Activated CD8-positive, alpha-beta memory T cell treated with anti-CD3 and anti-CD28 coated beads for 1 hour (primary cell): ENCODE data around the gene ABCA10.
A peak's percentile ranks its signal among the peaks of the same experiment; 100 is the strongest.
"Not testable (repeated sequence)": the region's sequence is repeated elsewhere in the genome, so short reads cannot be mapped to it uniquely, and the experiment has no call there.

Experiments used
- DNase-seq, 2 donors: peaks; one replicate each; pipeline ENCODE4 v3.0.0-alpha.2; 2020; ENCODE audit warnings: low read depth in 1 of 2; ENCODE audit errors: extremely low read depth in 1 of 2

ABCA10 gene, protein sequence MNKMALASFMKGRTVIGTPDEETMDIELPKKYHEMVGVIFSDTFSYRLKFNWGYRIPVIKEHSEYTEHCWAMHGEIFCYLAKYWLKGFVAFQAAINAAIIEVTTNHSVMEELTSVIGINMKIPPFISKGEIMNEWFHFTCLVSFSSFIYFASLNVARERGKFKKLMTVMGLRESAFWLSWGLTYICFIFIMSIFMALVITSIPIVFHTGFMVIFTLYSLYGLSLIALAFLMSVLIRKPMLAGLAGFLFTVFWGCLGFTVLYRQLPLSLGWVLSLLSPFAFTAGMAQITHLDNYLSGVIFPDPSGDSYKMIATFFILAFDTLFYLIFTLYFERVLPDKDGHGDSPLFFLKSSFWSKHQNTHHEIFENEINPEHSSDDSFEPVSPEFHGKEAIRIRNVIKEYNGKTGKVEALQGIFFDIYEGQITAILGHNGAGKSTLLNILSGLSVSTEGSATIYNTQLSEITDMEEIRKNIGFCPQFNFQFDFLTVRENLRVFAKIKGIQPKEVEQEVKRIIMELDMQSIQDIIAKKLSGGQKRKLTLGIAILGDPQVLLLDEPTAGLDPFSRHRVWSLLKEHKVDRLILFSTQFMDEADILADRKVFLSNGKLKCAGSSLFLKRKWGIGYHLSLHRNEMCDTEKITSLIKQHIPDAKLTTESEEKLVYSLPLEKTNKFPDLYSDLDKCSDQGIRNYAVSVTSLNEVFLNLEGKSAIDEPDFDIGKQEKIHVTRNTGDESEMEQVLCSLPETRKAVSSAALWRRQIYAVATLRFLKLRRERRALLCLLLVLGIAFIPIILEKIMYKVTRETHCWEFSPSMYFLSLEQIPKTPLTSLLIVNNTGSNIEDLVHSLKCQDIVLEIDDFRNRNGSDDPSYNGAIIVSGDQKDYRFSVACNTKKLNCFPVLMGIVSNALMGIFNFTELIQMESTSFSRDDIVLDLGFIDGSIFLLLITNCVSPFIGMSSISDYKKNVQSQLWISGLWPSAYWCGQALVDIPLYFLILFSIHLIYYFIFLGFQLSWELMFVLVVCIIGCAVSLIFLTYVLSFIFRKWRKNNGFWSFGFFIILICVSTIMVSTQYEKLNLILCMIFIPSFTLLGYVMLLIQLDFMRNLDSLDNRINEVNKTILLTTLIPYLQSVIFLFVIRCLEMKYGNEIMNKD (N-terminal part only)

GRCh38 chr17:69228576-69228975 is at the start of gene ABCA10:
ABCA10 (minus strand) TSS chr17:69228824; CDS start chr17:69225358, 3,466 bp downstream.
- DNase-seq: no peak

DNA sequence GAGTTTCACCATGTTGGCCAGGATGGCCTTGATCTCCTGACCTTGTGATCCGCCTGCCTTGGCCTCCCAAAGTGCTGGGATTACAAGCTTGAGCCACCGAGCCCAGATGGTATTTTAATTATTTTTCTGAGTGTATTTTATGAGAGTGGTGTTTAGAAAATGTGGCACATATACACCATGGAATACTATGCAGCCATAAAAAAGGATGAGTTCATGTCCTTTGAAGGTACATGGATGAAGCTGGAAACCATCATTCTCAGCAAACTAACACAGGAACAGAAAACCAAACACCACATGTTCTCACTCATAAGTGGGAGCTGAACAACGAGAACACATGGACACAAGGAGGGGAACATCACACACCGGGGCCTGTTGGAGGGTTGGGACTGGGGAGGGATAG is 47.7 kb upstream of the ABCA10 start:
- not testable (repeated sequence) for DNase-seq

DNA sequence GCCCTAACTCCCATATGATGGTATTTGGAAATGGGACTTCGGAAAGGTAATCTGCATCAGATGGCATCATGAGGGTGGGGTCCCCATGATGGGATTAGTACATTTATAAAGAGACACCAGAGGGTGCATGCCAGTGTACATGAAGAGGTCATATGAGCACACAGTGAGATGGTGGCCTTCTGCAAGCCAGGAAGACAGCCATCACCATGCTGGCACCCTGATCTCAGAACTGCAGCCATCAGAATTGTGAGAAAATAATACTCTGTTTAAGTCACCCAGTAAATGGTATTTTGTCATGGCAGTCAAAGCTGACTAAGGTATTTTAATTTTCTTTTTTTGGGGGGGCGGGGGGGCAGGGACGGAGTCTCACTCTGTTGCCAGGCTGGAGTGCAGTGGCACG is 47.1 kb upstream of the ABCA10 start:
- DNase-seq: no peak

GRCh38 chr17:69271023-69271422 is 42.4 kb upstream of the ABCA10 start:
- DNase-seq: no peak

DNA sequence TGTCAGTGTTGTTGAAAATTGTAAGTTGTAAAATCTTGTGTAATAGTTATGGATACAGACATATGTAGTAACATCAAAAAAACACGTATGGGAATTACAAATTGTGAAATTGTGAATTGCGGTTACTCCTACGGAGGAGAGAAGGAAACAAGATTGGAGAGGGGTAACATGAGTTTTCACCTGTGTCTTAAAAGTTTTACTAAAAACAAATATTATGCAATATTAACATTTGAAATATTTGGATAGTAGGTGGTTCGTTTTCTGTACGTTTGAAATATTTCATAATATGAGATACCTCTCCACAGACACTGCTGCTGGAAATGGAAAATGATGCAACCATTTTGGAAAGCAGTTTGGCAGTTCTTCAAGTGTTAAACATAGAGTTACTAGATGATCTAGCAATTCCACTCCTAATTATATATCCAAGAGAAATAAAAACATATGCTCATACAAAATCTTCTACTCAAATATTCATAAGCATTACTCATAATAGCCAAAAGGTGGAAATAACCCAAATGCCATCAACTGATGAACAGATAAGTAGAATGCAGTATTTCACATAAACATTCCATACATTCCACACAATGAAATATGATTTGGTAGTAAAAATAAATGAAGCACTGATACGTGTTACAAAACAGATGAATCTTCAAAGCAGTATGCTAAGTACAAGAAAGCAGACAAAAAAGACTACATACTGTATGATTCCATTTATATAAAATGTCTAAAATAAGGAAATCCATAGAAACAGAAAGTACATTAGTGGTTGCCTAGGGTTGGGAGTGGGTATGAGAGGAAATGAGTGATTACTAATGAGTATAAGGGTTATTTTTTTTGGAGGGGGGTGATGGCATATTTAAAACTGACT is 40.7 kb upstream of the ABCA10 start:
- no peak for DNase-seq

DNA sequence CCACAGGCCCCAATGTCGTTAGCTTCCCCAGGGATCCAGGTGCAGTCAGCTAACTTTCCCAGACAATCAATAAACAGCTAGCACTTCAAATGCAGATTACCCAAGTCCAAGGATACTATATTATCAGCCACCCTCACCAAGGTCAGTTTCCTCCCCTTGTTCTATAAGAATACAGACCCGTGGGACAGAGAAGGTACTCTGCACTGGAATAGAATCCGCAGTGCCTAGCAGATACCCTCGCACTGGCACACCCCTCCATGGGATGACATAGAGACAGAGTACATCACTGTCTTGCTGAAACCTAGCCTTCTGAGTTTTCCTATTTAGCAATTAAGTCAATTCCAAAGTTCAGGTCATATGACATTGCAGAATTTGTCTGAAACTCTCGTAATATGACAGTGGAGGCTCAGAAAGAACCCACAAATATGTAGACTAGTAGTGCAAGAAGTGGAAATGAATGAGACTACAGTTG is 40.0 kb upstream of the ABCA10 start:
- no peak for DNase-seq

GRCh38 chr17:69267219-69267618 is 38.6 kb upstream of the ABCA10 start:
- DNase-seq: no peak

GRCh38 chr17:69265873-69266272 is 37.2 kb upstream of the ABCA10 start:
- no peak for DNase-seq

- no peak for DNase-seq
These were observed 25.6 kb upstream of the ABCA10 start for GRCh38 chr17:69254187-69254586.

DNA sequence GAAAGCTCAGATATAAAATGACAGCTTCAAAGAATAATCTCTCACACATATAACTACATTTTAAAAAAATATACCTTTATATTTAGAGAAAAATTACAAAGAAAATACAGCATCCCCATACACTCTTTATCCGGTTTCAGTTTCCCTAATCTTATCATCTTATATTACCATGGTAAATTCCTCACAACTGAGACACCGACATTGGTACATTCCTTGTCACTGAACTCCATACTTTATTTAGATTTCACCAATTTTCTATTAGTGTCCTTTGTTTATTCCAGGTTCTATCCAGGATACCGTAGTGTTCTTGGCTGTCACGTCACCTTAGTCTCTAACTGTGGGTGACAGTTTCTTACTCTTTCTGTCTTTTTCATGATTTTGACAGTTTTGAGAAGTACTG is 22.0 kb upstream of the ABCA10 start:
- no peak for DNase-seq

DNA sequence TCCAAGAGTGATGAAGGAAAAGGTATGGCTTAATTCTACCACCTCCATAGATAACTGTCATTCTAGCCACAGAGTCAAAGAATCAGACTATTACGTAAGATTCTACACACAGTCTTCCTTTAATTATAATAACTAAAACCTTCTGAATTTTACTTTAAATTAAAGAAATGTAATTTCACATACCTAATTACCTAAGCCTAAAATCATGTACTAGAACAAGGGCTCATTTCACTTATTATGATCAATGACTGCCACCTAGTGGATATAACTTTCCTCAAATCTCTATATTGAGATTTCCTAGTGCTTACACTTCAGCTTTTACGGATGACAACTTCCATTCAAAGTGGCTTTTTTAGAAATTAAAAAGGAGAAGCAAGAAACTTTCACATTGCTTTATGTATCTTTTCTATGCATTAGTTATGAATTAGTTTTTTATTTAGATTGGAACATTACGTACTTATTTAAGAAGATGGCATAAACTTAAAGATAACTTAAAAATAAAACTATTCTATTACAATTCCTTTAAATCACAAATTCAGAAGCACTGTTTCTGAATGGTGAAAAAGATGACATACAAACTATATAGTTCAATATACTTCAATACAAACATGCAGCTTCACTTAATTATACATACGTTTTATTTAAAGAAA is 18.2 kb upstream of the ABCA10 start:
- no peak for DNase-seq

DNA sequence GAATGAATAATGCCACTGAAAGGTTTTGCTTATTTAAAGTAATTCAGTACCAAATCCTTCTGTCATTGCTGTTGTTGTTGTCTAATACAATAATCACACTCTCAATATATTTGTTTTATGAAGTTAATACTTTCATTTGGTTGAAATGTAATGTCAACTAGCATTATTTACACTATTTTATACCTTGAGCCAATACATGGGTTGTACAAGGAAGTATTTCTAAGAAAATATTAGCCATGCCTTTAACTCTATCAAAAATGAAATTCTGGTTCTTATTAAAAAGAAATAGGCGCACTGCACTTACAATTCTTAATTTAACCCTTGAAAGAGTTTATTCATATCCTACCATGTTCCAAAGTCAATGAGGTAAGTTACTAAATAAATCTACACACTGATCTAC is 17.6 kb upstream of the ABCA10 start:
- DNase-seq: no peak

- no peak for DNase-seq
These were observed 17.0 kb upstream of the ABCA10 start for GRCh38 chr17:69245617-69246016.

DNA sequence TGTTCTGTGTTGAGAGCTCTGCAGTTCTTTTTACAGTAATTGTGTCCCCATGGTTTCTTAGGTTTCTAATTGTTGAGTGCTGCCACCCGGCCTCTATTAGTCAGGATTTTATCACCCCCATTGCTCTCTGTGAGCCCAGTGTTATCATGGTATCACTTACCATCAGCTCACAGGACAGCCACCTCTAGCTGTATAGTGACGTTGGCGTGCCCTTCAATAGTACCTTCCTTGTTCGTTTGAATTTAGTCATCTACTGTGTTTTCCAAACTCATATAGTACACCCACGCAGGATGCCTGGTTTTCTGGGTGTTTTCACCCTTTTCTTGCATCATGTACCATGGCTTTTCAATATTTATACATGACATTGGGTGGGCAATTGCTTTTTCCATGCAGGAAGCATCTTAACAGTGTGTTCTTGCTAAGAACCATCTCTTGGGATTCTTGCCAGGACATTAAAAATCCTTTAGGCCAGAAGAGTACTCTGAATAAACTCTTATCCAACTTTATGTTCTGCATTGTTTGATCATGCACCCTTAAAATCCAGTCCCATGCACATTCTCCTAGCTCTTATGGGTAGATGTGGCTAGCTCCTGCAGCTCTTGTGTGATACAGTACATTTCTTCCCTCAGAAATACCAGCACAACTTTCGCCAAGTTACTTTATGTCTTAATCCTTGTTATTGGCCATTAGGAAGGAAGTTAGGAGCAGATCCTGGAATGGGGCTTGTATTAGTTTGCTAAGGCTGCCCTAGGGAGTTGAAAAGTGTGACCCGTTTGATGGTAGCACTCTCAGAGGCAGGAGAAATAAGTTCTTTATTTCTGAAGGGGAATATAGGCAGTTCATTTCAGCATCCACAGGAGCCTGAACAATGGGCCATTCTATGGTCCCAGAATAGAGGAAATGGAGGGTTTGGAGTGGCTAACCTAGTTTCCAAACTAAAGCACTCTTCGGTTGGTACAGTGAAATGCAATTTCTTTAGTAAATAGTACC is 11.3 kb upstream of the ABCA10 start:
- no peak for DNase-seq

- no peak for DNase-seq
These were observed 8.3 kb upstream of the ABCA10 start for GRCh38 chr17:69236946-69237345.

DNA sequence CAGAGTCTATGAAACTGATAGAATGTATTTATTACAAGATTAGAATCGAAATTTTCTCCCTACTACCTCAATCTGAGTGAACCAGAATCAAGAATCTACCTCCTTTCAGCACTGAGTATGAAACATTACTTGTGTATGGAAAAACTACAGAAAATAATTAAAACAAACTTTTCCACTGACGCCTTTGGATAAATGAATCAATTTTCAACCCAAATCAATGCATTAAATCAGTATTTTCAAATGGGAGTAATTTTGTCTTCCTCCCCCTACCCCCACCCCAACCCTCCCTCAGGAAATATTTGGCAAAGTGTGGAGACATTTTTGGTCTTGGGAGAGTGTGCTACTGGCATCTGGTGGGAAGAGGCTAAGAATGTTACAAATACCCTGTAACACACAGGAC is 7.8 kb upstream of the ABCA10 start:
- DNase-seq: no peak

DNA sequence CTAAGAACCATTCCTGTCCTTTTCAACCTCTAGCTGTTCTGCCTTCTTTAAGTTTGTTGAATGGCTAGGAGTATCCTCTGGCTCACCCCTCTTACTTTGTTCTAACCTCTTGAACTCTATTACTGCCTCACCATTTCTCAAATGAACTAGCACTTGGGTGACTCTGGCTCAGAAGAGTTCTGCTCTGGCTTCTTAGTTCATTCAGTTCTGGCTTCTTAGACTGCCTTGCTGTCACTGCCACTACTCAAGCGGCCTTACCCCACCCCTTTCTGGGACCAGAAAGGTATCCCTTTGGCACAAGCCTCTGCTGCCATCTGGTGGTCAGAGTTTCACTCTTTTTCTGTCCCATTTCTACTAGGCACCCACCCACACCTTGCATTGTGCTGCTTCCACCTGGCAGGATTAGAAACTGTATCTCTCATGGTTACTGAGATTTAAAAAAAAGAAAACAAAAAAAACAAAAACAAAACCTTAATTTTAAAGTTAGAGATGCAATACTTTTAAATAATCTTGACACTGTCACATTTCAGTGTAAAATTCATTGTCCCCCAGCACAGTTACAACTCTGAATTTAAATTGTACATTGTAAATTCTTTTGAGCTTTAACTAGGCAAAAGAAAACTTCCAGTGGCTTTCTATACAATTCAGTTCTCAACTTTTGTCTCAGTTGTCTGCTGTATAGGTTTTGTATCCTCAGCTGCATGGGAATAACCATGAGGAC is 6.9 kb upstream of the ABCA10 start:
- peak in 1 of 2 donors; percentile 29 for DNase-seq

DNA sequence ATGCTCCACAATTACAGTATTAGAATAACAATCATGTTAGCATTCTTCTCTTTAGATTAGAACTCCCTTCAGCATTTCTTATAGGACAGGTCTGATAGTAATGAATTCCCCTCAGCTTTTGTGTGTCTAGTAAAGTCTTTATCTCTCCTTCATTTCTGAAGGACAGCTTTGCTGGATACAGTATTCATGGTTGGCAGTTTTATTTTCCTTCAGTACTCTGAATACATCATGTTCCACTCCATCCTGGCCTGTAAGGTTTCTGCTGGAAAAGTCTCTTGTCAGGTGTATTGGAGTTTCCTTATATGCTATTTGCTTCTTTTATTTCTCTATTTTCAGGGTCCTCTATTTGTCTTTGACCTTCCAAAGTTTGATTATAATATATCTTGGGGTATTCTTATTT is 4.0 kb upstream of the ABCA10 start:
- DNase-seq: no peak
